GM23338 (cell line): ENCODE data around the gene VPS39. TPM values are rescaled to one million over a fixed set of nuclear protein-coding genes. Genes with fewer than 3 reads are reported as not detected.
"Not testable (repeated sequence)": the region's sequence is repeated elsewhere in the genome, so short reads cannot be mapped to it uniquely, and the experiment has no call there.

Source experiments
- ATAC-seq: fragments of 200-7000 bp; cut with Tn5 transposase; 3 replicates; pipeline ENCODE4 v1.9.1; 2020
- DNase-seq: peaks from one replicate; pipeline ENCODE4 v3.0.0-alpha.2; 2015; ENCODE audit warnings: low spot score
- H2AFZ ChIP-seq: fragments of 200-600 bp; sonication (generic); 2 replicates; pipeline ENCODE4 v1.8.0; 2016; ENCODE audit warnings: antibody characterized with exemption, mild to moderate bottlenecking, moderate library complexity
- H3F3A ChIP-seq: fragments of 200-600 bp; sonication (generic); replicated peaks from 2 replicates; pipeline ENCODE4 v1.8.0; 2017; ENCODE audit warnings: antibody characterized with exemption, mixed run types, low read depth
- H3K27ac ChIP-seq: fragments of 200-600 bp; sonication (generic); 2 replicates; pipeline ENCODE4 v1.6.1; 2016; ENCODE audit warnings: low read depth
- H3K27me3 ChIP-seq: fragments of 200-600 bp; sonication (generic); 2 replicates; pipeline ENCODE4 v1.8.0; 2016; ENCODE audit warnings: mild to moderate bottlenecking, mixed run types, moderate library complexity; ENCODE audit not compliant: insufficient read depth
- H3K36me3 ChIP-seq: fragments of 200-600 bp; sonication (generic); 2 replicates; pipeline ENCODE4 v1.8.0; 2016; ENCODE audit warnings: mild to moderate bottlenecking; ENCODE audit not compliant: insufficient read depth
- H3K4me1 ChIP-seq: fragments of 200-600 bp; sonication (generic); 2 replicates; pipeline ENCODE4 v1.8.0; 2016; ENCODE audit warnings: mild to moderate bottlenecking, moderate library complexity; ENCODE audit not compliant: insufficient read depth
- H3K4me2 ChIP-seq: fragments of 200-600 bp; sonication (generic); 2 replicates; pipeline ENCODE4 v1.7.1; 2017; ENCODE audit warnings: mixed run types
- H3K4me3 ChIP-seq: fragments of 200-600 bp; sonication (generic); 2 replicates; pipeline ENCODE4 v1.6.1; 2016; ENCODE audit warnings: mixed run types
- H3K79me2 ChIP-seq: fragments of 200-600 bp; sonication (generic); replicated peaks from 2 replicates; pipeline ENCODE4 v1.8.0; 2017; ENCODE audit warnings: mild to moderate bottlenecking; ENCODE audit not compliant: insufficient read depth
- H3K9me2 ChIP-seq: fragments of 200-600 bp; sonication (generic); 2 replicates; pipeline ENCODE4 v1.8.0; 2017; ENCODE audit not compliant: insufficient read depth
- H4K20me1 ChIP-seq: fragments of 200-600 bp; sonication (generic); replicated peaks from 2 replicates; pipeline ENCODE4 v1.8.0; 2017; ENCODE audit warnings: mild to moderate bottlenecking; ENCODE audit not compliant: insufficient read depth
- H3K27ac Mint-ChIP-seq: 2 replicates; pipeline ENCODE4 v1.8.0; 2020; ENCODE audit warnings: inconsistent platforms, mild to moderate bottlenecking, moderate library complexity, mixed read lengths
- H3K27me3 Mint-ChIP-seq: 3 replicates; pipeline ENCODE4 v1.8.0; 2022; ENCODE audit warnings: low read depth, mild to moderate bottlenecking, moderate library complexity, mixed read lengths, inconsistent platforms; ENCODE audit not compliant: insufficient read depth, poor library complexity
- H3K36me3 Mint-ChIP-seq: 3 replicates; pipeline ENCODE4 v1.8.0; 2021; ENCODE audit warnings: low read depth, mild to moderate bottlenecking, inconsistent platforms, moderate library complexity, mixed read lengths
- H3K4me1 Mint-ChIP-seq: 3 replicates; pipeline ENCODE4 v1.8.0; 2020; ENCODE audit warnings: mild to moderate bottlenecking, inconsistent platforms, mixed read lengths
- H3K4me3 Mint-ChIP-seq: 3 replicates; pipeline ENCODE4 v1.8.0; 2021; ENCODE audit warnings: moderate library complexity, mild to moderate bottlenecking, inconsistent platforms, mixed read lengths
- H3K9me3 Mint-ChIP-seq: 3 replicates; pipeline ENCODE4 v1.8.0; 2020; ENCODE audit warnings: moderate library complexity, mild to moderate bottlenecking, inconsistent platforms, mixed read lengths
- CREB1 ChIP-seq: fragments of 250-450 bp; sonication (Bioruptor Pico); IDR thresholded peaks from 2 replicates; pipeline ENCODE4 v1.5.0; 2020; ENCODE audit warnings: low read depth, mild to moderate bottlenecking, moderate library complexity
- ETS1 ChIP-seq: IDR thresholded peaks from 2 replicates; pipeline ENCODE4 v1.6.1; 2016; ENCODE audit warnings: antibody characterized with exemption
- EZH2phosphoT487 ChIP-seq: fragments of 200-600 bp; sonication (generic); IDR thresholded peaks from one replicate; pipeline ENCODE4 v1.8.1; 2018; ENCODE audit warnings: antibody characterized with exemption; ENCODE audit not compliant: unreplicated experiment
- JUNB ChIP-seq: IDR thresholded peaks from one replicate; pipeline ENCODE4 v1.6.1; 2016; ENCODE audit warnings: antibody characterized with exemption; ENCODE audit not compliant: unreplicated experiment
- POLR2AphosphoS5 ChIP-seq: IDR thresholded peaks from 2 replicates; pipeline ENCODE4 v1.6.1; 2016; ENCODE audit warnings: antibody characterized with exemption, low read depth
- REST ChIP-seq: IDR thresholded peaks from one replicate; pipeline ENCODE4 v1.6.1; 2018; ENCODE audit warnings: antibody characterized with exemption; ENCODE audit not compliant: unreplicated experiment
- STAT1 ChIP-seq: IDR thresholded peaks from one replicate; pipeline ENCODE4 v1.6.1; 2016; ENCODE audit warnings: antibody characterized with exemption; ENCODE audit not compliant: unreplicated experiment
- ZNF114 ChIP-seq: fragments of 250-450 bp; sonication (Bioruptor Pico); IDR thresholded peaks from 2 replicates; pipeline ENCODE4 v1.5.0; 2020; ENCODE audit warnings: mild to moderate bottlenecking, moderate library complexity
- polyA plus RNA-seq: library from polyadenylated mRNA; unstranded; fragments of >200 nt; fragmentation: Nextera tagmentation; extraction: Ambion mirVana; gene quantifications from 2 replicates; pipeline ENCODE4 v1.2.1, GENCODE V29; 2016
- total RNA-seq: library from RNA; depleted of rRNA; stranded (reverse); fragments of >200 nt; shearing (Covaris generic); gene quantifications from 2 replicates; pipeline ENCODE4 v1.2.3, GENCODE V29; 2014

VPS39 gene
- total and polyA plus RNA-seq, 2 experiments from 2014 or later, result 14.9 to 45.1 TPM

GRCh38 chr15:42231088-42231487 lies 23.0 kb upstream of the VPS39 start:
- H3K36me3 ChIP-seq, result peaks cover 17% of the 10 kb centered on the region
- H4K20me1 ChIP-seq, result no peaks in the 10 kb centered on the region; the same call in 1 of the 2 replicates
- H3K9me2 ChIP-seq, result no peaks in the 10 kb centered on the region
- Mint-ChIP-seq H3K9me3 (no peaks in the 10 kb centered on the region), H3K27me3 (no peaks in the 10 kb centered on the region), H3K4me1 (no peaks in the 10 kb centered on the region), H3K27ac (no peak overlapping the region), H3K36me3 (peaks cover 16% of the 10 kb centered on the region), H3K4me3 (no peak overlapping the region)
- H3K27ac ChIP-seq, result no peak overlapping the region
- no peaks in the 10 kb centered on the region for H3K4me1 ChIP-seq
- H3K27me3 ChIP-seq, result no peaks in the 10 kb centered on the region
- ATAC-seq (no peak), DNase-seq (no peak)
- TF ChIP-seq JUNB (no peak), ETS1 (no peak), REST (no peak), EZH2phosphoT487 (no peak), ZNF114 (CRISPR knock-in tag) (no peak), POLR2AphosphoS5 (no peak), CREB1 (CRISPR knock-in tag) (no peak), STAT1 (no peak)
- no peak overlapping the region for H3K4me2 ChIP-seq
- H2AFZ ChIP-seq, result no peak overlapping the region
- no peak overlapping the region for H3K4me3 ChIP-seq
- H3K79me2 ChIP-seq, result no peaks in the 10 kb centered on the region
- H3F3A ChIP-seq, result no peaks in the 10 kb centered on the region

GRCh38 chr15:42228981-42229380 lies 20.9 kb upstream of the VPS39 start:
- H2AFZ ChIP-seq, H3K4me1 Mint-ChIP-seq, H3K4me2 ChIP-seq, ATAC-seq, H3K27ac Mint-ChIP-seq, H4K20me1 ChIP-seq, H3K27me3 Mint-ChIP-seq, H3K4me3 ChIP-seq, H3K79me2 ChIP-seq, H3K9me3 Mint-ChIP-seq, H3K4me3 Mint-ChIP-seq, H3K9me2 ChIP-seq, H3F3A ChIP-seq, H3K27ac ChIP-seq, H3K27me3 ChIP-seq, H3K4me1 ChIP-seq, DNase-seq: not testable (repeated sequence)
- H3K36me3 ChIP-seq, result peaks cover 16% of the 10 kb centered on the region
- H3K36me3 Mint-ChIP-seq, result peaks cover 32% of the 10 kb centered on the region
